HG03460 (cell line): ENCODE measurements around the gene NSL1.

Experiments used
- ATAC-seq: cut with Tn5 transposase; IDR thresholded peaks from one replicate; pipeline ENCODE4 v1.9.1; 2021; ENCODE audit not compliant: unreplicated experiment

The NSL1 gene

GRCh38 chr1:212688341-212689047, 103.1 kb downstream of the NSL1 start:
- ATAC-seq: no peak

- no peak for ATAC-seq
Observed at GRCh38 chr1:212687811-212688210, 103.8 kb downstream of the NSL1 start.

- no peak for ATAC-seq
Observed at GRCh38 chr1:212686591-212686990, 105.0 kb downstream of the NSL1 start.

- no peak for ATAC-seq
Observed at GRCh38 chr1:212686069-212686468, 105.5 kb downstream of the NSL1 start.

GRCh38 chr1:212685429-212685828, 106.1 kb downstream of the NSL1 start:
- ATAC-seq: no peak

GRCh38 chr1:212684521-212685090, 107.0 kb downstream of the NSL1 start:
- ATAC-seq: no peak

GRCh38 chr1:212684076-212684475, 107.5 kb downstream of the NSL1 start:
- ATAC-seq: no peak

GRCh38 chr1:212683357-212683722, 108.2 kb downstream of the NSL1 start:
- peak; percentile 73 for ATAC-seq

- no peak for ATAC-seq
Observed at GRCh38 chr1:212680680-212681389, 110.7 kb downstream of the NSL1 start.

GRCh38 chr1:212678456-212679410, 112.8 kb downstream of the NSL1 start:
- ATAC-seq: peak; percentile 62

GRCh38 chr1:212677573-212677972, 114.0 kb downstream of the NSL1 start:
- ATAC-seq: no peak

GRCh38 chr1:212677136-212677535, 114.4 kb downstream of the NSL1 start:
- no peak for ATAC-seq
